Stimulated activated CD8-positive, alpha-beta memory T cell treated with anti-CD3 and anti-CD28 coated beads, Interleukin-4, amount 100 ng/mL, for 48 hours (primary cell): Measurements from ENCODE around the gene GABRB1.
"Not testable (repeated sequence)": the region's sequence is repeated elsewhere in the genome, so short reads cannot be mapped to it uniquely, and the experiment has no call there.

Source experiments
- DNase-seq: peaks from one replicate; pipeline ENCODE4 v3.0.0-alpha.2; 2020

GABRB1 gene

DNA sequence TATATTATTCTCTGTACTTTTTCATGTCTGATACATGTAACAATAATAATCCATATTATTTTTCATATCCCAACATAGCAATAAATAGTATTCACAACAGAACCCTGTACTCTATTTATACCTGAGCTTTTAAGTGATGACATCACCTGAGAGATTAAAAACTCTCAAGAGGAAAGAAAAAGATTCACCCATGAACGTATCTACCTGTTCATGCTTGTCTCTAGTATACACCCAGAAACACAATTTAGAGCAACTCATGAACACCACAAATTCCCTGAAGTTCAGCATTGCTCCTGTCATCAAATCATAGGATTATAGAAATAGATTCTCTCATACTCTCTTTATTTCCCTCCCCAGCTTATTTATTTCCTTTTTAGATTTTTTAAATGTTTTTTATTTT, 185.9 kb downstream of the GABRB1 start:
- no peak for DNase-seq

DNA sequence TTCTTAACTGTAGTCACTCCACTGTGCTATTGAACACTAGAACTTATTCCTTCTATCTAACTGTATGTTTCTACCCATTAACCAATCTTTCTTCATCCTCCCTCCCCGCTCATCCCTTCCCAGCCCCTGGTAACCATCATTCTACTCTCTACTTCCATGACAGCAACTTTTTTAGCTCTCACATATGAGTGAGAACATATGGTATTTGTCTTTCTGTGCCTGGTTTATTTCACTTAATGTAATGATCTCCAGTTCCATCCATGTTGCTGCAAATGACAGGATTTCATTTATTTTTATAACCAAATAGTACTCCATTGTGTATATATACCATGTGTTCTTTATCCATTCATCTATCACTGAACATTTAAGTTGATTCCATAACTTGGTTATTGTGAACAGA, 186.5 kb downstream of the GABRB1 start:
- DNase-seq, result no peak

DNA sequence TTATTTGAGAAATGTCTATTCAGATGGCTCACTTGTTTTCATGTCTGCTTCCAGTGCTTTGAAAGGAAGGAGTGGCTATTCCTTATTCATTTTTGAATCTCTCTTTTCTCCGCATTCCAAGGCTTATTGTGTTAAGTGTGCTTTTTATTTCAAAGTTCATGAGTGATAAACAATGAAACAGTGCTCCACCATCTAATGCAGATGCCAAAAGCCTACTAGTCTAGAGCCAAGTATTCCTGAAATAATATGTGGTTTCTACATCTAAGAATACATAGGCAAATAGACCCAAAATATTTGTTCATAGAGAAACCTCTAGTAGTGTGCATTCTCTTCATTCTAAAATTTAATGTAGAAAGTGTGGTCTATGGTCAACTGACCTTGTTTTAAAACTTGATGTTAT, 187.3 kb downstream of the GABRB1 start:
- no peak for DNase-seq

DNA sequence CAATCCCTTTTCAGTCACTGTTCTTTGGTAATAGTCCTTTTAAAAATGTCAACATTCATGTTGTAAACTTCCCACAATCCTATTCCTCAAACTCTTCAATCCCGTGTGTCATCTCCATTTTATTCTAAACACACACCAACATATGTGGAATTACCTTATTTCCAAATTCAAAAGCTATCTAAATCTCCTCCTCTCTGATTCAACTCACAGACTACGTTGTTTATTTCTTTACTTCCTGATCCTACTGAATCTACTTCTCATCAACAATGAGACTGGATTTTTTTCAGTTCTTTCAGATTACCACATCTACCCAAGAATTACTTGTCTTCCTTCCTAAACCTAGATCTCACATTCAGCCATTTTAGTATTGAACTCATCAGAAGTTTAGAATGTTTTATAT, 188.2 kb downstream of the GABRB1 start:
- DNase-seq, result no peak

DNA sequence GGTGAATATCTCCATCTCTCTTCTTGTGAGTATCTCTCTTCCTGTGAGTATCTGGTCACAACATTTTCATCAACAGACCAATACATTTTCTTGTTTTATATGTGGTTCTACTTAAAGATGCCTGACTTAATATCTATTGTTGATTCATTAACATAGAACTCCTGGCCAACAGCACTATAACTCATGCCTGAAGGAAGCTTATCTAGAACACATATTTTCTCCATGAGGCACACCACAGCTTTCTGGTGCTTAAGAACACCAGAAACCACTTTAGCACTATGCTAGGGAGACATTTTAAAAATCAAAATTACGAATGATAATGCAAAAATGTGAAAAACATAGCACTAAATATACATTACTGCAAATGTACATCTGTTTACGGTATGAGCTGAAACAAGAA, 190.4 kb downstream of the GABRB1 start:
- DNase-seq, result no peak

DNA sequence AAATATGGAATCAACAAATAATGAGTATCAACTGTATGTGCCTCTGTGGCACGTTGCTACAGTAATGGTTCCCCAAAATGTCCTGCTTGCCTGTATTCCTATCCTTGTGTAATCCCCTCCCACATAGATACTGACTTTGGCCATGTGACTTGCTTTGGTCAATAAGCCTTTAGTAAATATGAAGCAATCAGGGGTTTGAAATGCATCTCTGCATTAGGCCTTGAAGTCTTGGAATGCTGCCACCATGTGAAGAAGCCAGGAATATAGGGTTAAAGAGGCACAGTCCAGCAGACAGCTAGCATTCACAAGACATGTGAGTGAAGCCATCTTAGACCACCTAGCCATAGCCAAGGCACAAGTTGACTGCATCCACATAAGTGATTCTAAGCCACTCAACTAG, 190.9 kb downstream of the GABRB1 start:
- DNase-seq, result no peak

DNA sequence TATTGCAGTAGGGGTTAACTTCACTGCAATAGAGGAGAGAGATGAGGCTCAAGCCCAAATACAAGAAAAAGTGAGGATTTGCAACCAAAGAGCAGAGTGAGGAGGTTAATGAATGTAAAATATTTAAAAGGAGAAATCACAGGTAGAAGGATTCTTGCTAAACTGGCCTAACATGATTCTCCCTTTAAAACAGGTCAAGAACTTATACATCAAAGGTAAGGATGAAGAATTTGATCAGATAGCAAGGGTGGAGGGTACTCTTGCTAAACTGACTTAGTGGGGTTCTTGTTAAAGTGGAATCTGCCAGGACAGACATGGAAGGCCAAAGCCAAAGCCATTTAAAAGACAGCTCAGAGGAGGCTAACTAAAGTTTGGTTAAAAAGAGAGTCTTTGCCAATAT, 193.0 kb downstream of the GABRB1 start:
- DNase-seq, result no peak

DNA sequence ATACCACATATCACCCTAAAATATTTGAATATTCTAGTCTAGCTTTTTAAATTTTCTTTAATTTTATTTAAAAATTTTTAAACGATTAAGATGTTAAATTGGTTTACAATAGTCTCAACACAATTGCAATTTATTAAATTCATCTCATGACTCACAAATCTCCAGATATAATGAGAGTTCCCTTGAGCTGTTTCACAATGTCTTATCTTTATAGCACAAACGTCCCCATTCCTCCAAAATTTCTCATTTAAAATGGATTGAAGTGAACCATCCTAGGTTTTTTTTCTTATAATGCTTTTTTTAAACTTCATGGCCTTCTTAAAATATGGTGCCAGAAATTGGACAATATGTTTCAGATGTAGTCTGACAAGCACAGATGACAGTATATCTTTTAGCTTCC, 204.4 kb downstream of the GABRB1 start:
- no peak for DNase-seq

DNA sequence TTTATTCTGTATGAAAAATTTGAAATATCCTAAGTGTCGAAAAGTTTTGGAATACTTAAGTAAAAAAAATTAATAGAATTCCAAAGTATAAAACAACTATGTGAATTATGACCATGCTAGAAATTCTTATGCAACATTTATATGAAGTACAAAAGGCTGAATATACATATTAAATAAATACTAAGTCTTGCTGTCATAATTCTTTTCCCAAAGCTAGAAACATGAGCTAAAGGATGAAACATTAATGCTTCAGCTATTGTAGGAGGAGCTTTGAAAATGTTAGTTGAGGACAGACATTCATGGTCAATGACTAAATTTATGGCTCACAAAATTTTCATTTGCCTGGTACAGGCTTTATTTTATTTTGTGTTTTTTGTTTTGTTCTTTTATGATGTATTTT, 207.3 kb downstream of the GABRB1 start:
- DNase-seq, result no peak

DNA sequence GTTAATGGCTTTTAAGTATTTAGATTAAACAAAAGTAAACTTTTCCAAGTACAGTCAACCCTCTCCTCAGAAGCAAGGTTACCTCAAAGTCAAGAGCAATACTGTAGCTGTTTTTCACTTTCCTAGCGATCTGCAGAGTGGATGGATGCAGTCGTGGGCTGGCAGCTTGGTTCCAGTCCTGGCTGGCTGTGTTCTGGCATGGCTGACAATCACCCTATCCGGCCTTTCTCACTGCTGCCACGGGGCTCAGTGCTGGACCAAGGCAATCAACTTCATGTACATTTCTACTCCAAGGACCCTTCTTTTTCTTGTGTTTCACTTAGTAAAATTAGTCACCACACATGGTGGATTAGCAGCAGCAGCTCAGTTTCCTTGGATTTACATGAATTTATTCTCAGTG, 208.3 kb downstream of the GABRB1 start:
- no peak for DNase-seq

DNA sequence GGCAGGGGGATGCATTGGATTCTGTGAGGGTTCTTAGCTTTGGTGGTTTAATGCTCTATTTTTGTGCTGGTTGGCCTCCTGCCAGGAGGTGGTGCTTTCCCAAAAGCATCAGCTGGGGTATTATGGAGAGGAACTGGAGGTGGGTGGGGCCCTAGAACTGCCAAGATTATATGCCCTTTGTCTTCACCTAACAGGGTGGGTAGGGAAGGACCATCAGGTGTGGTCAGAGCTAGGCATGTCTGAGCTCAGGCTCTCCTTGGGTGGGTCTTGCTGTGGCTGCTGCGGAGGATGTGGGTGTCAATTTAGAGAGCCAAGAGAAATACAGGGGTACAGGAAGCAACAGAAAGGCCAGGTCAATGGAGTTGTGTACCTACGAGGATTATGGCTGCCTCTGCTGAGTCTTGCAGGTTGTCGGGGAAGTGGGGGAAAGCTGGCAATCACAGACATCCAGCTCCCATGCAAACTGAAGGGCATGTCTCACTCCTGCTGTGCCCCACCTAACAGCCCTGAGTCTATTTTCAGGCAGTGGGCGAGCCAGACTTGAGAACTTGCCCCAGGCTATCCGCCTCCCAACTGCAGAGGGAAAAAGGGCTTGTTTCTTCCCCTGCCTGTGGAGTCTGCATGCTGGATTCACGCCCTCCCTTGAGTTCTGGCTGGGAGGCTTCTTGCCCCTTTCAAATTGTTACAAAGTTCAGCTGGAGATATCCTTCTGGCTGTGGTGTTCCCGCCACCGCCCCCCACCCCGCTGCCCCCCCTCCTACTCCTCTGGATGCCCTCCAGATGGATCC, 220.2 kb downstream of the GABRB1 start:
- DNase-seq, result no peak

DNA sequence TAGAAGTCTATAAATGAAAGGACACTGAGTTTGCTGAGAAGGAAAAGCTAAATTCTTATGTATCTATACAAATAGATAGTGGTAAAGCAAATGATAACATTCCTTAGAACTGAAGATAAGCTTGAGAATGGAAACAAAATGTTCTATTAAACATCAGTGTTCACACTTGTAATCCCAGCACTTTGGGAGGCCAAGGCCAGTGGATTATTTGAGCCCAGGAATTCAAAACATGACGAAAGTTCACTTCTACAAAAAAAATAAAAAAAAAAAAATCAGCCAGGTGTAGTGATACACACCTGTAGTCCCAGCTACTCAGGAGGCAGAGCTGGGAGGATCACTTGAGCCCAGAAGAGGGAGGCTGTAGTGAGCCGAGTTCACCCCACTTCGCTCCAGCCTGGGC, 232.4 kb downstream of the GABRB1 start:
- DNase-seq, result no peak

DNA sequence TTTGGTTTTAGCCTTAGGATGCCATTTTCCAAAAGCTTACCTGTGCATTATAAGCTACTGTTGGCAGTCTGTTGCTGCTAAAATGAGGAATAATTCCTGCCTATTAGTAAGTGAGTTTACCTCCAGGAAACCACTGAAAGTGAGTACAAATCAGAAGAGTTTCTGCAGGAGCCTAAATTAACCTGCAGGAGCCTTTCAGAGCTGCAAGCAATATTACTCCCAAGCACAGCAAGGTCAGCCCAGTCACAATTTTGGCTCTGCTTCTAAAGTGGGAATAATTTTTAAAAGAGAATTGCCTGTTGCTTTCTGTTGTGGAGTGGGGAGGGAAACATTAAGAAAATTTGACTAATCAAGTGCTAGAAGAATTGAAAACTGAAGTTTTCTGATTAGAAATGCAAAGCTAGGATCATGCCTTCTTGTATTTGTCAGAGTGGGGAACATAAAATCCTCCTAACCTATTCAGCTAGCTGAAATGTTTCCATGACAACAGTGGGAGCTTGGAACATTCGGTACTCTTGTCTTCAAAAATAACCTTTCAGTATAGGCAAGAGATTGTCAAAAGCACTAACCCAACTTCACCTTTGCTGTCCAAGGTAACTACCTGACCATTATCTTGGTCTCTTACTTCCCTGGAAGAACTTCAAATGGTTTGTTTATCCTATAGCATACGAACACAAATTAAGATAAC, 239.0 kb downstream of the GABRB1 start:
- no peak for DNase-seq

DNA sequence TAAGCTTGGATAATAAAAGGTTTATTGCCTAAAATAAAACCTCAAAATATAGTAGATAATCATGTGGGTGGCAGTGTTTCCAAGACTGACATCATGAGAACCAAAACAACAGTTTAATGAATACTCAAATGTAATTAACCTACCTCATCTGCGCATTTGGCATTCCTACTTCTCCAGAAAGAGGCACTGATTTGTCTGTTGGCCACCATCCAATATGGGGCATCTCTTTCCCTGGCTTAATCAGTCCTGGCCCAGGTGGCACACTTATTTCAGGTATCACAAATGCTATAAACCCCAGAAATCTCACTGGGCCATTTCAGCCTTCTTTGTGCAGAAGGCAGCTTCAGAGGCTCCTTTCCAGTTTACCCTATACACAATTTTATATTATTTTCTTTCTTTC, 239.9 kb downstream of the GABRB1 start:
- DNase-seq, result no peak

DNA sequence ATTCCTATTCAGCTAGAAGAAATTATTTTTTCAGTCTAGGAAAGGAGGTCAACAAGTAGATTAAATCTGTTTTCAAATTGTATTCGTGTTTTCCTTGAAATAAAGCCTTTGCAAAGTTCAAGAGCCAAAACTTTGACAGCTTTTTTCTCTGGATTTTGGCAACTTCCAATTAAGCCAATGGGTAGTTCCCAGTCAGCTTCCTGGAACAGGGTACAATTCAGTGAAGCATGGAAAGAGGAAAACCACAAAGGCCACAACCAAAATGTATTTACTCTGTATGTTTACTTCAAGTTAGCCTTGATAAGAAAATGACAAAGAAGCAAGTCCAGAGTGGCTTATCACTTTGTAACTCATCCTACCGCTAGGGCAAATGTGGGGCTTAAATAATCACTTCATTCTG, 243.5 kb downstream of the GABRB1 start:
- DNase-seq, result no peak

DNA sequence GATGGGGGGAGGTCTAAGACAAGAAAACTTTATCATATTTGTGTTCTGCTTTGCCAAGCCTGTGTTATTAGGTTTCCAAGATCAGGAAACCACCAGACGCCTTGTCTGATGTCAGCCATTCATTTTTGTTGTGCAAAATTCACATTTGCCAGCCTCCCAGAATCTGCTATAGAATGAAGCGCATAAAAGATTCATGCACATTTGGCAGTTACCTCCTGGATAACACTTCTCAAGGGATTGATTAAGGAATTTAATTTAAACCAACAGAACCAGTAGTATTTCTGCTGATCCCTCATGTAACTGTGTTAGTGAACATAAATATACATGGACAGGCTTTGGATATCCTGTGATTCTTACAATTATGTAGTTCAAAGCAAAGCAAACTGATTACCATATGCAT, 244.2 kb downstream of the GABRB1 start:
- no peak for DNase-seq

DNA sequence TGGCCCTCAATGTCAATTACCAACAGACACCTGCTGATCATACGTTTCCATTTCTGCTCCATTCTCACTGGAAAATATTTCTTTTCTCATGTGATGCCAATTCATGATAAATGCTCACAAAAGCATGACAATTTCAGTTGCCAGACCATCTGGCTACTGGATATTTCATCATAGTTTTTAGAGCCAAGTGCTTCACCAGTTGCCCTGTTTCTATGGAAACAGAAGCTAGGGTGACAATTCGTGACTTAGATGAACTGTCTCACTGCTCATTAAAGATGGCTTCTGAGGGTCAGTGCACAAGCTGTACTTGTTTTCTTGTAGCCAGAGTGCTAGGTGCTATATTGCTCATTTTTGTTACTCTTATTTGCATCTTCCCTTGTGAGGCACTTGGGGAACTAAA, 247.3 kb downstream of the GABRB1 start:
- no peak for DNase-seq

DNA sequence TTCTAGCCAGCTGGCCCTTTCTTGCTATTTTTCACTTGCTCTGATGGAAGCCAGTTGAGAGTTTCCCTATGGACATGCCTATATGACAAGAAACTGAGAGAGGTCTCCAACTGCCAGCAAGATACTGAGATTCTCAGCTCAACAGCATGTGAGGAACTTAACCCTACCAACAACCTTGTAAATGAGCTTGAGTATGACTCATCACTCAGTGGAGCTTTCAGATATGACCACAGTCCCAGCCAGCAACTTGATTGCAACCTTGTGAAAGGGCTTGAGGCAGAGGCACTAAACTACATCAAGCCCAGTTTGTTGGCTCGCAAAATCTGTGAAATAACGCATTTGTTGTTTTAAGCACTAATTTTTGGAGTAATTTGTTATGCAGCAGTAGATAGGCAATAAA, 256.4 kb downstream of the GABRB1 start:
- no peak for DNase-seq

DNA sequence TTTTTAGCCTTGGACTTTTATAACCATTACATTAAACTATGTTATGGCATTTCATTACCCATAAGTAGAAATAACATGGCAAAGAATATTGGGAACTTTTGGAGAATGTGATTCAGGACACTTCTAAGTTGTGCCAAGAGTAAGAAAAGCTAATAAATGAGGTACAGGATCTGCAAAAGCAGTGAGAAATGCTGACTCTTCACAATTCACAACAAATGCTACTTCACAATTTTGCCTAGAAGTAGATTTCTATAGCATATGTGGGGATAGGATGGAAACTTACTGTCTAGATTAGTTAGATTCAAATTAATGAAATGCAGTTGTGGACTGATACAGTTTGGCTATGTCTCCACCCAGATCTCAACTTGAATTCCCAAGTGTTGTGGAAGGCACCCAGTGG, 258.4 kb downstream of the GABRB1 start:
- no peak for DNase-seq

DNA sequence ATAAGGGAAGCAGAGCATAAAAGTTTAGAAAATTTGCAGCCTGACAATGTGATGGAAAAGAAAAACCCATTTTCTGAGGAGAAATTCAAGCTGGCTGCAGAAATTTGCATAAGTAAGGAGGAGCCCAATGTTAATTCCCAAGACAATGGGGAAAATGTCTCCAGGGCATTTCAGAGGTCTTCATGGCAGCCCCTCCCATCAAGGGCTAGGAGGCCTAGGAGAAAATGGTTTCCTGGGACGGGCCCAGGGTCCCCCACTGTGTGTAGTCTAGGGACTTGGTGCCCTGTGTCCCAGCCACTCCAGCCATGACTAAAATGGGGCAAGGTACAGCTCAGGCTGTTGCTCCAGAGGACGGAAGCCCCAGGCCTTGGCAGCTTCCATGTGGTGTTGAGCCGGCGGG, 259.5 kb downstream of the GABRB1 start:
- not testable (repeated sequence) for DNase-seq

DNA sequence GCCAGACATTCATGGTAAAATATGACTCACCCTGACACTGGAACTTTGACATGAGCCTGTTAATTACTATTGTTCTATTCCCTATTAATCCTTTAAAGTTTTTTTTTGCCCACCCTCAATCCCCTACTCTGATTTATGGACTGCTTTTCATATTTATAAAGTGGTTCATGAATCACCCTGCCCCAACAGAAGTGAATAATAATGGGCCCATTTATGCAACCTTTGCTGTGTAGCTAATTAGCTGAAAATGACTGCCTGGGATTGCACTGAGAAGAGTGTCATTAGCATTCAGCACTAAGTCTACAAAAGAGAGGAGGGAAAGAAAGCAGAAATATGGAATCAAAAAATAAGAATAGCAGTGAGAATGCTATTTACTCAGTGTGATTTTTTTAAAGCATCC, 277.8 kb downstream of the GABRB1 start:
- no peak for DNase-seq

DNA sequence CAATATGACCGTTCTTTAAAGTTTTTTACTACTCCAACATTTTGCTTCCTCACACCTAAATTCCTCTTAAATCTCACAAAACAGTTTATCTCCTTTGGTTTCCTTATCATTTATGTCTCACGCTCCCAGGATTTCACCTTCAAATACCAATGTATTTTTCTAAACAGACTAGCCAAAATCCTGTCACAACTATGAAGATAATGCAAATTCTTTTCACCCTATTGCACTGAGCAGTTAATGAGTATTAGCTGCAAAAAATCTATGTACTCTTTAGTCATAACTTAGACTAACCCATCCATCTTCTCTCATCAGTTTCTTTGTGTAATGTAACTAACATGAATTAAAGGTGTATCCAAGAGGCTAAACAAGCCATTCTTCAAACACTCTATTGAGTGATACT, 280.8 kb downstream of the GABRB1 start:
- no peak for DNase-seq

DNA sequence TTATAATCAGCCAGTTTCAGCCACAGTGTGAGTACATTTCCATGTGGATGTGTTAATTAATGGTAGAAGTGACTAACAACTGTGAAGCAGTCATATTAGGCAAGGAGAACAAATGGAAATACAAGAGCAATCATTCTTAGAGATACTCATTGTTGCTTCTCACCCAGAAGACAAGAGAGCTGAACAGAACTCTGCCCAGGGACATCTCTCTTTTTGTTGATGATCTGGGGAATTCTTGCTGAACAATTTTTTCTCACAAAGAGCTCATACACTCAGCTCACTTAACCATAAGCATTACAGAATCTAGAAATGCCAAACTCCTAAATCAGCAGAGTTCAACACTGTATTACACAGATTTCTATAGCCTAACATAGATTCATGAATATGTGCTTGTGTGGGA, 282.0 kb downstream of the GABRB1 start:
- DNase-seq, result no peak

DNA sequence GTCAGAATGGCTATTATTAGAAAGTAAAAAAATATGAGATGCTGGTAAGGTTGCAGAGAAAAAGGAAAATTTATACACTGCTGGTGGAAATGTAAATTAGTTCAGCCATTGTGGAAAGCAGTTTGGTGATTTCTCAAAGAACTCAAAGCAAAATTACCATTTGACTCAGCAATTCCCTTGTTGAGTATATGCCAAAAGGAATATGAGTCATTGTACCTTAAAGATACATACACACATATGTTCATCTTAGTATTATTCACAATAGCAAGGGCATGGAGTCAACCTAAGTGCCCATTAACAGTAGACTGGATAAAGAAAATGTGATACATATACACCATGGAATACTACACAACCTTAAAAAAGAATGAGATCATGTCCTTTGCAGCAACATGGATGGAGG, 284.0 kb downstream of the GABRB1 start:
- DNase-seq, result no peak

DNA sequence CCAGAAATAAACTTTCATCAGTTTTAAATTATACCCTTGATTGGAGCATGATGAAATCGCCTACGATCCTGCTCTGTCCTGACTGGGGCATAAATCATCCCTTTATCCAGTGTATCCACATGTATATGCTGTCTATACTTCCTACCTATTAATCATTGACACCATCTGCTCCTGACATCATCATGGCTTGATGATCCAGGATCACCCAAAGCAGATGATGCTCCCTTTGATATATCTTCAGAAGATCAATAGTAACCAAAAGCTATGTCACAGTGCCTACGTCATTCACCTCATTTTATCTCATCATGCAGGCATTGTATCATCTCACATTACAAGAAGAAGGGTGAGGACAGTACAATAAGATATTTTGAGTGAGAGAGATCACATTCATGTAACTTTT, 294.7 kb downstream of the GABRB1 start:
- no peak for DNase-seq
